HG03139 (cell line): ENCODE measurements around the gene GATC.
"Not testable (repeated sequence)": the region's sequence is repeated elsewhere in the genome, so short reads cannot be mapped to it uniquely, and the experiment has no call there.

Source experiments
- ATAC-seq: cut with Tn5 transposase; IDR thresholded peaks from one replicate; pipeline ENCODE4 v1.9.1; 2021; ENCODE audit not compliant: unreplicated experiment

The GATC gene

DNA sequence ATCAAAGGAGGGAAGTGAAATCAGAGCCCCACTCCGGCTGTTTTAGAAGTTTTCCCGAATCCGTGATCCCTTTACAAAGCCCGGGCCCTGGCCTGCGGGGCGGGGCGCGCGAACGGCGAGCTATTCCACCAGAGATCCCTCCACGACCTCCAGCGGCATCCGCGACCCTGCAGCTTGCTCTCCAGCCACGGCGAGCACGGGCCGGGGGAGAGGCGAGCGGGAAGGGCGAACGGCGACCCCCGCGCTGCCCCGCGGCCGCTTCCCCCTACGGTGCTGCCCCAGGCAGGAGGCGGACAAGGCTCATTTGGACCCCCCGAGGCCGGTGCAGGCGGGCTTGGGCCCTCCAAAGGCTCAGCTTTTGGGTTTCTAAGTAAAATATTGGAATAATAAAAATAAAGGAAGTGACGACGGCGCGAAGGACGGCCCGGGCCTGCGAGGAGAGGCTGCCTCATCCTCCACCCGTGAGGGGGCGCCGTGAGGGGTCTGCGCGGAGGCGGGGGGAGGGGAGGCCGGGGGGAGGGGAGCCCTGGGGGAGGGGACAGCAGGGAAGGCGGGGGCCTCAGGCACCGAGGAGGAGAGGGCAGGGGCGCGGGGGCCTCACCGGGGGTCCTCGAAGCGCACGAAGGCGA lies 22.7 kb downstream of the GATC start:
- peak; percentile 17 for ATAC-seq

- peak; percentile 80 for ATAC-seq
These were observed 23.4 kb downstream of the GATC start, which contains the start of gene SRSF9 for GRCh38 chr12:120469450-120470149. TSS of gene SRSF9 (minus strand) at chr12:120469748. CDS start at chr12:120469609, 139 bp downstream.

DNA sequence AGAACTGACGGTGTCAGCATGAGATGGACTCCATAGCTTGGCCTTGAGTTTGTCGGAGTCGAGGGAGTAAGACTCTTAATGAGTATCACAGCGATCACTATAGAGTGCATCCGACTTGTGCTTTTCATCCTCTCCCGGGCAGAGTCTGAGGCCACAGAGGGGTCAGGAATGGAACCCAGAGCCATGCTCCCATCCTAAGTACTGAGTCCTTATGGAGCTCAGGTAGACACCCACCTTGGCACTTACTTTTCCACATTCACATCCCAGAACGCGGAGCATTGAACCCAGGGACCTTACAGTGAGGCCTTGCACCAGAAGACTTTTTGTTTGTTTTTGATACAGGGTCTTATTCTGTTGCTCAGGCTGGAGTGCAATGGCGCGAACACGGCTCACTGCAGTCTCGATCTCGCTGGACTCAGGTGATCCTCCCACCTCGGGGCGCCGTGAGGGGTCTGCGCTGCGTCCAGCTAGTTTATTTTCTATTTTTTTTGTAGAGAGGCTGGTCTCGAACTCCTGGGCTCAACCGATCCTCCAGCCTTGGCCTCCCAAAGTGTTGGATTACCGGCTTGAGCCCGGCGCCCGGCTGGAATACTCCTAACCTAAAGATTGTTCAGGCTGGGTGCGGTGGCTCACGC lies 24.0 kb downstream of the GATC start:
- peak; percentile 23 for ATAC-seq

GRCh38 chr12:120472521-120472920 lies 26.3 kb downstream of the GATC start:
- ATAC-seq: no peak

- ATAC-seq: no peak
These were observed 27.8 kb downstream of the GATC start for GRCh38 chr12:120473807-120474615.

GRCh38 chr12:120474616-120474960 lies 28.3 kb downstream of the GATC start:
- no peak for ATAC-seq

GRCh38 chr12:120475643-120476042 lies 29.4 kb downstream of the GATC start:
- no peak for ATAC-seq

DNA sequence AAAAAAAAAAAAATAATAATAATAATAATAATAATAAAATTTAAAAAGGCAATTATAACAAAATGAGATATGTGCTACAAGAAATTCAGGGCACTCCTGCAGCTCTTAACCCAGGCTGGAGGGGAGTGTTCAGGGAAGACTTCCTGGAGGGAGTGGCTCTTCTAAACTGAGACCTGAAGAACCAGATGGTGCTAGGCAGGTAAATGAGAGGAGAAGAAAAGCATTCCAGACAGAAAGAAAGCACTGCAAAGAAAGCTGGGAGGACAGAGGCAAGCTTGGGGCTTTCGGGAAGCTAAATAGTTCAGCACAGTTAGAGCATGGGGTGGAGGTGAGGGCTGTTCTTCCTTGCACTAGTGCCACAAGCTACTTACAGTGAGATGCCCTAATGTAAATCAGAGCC lies 33.2 kb downstream of the GATC start:
- no peak for ATAC-seq

DNA sequence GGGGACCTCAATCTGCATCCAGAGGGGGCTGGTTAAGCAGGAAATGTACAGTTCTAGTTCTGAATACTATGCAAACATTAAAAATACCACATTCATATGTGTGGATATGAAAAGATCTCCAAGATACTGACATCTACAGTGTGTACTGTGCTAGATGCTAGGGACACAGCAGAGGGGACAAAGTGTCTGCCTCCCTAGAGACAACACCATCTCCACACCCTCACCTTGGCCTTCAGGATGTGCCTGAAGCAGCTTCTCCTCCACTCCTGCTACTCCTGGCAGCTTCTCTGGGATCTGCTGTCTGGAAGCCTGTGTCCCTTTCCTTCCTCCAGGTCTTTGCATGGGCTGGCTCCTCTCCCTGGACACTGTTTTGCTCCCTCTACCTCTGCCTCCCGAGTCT lies 34.0 kb downstream of the GATC start:
- no peak for ATAC-seq

DNA sequence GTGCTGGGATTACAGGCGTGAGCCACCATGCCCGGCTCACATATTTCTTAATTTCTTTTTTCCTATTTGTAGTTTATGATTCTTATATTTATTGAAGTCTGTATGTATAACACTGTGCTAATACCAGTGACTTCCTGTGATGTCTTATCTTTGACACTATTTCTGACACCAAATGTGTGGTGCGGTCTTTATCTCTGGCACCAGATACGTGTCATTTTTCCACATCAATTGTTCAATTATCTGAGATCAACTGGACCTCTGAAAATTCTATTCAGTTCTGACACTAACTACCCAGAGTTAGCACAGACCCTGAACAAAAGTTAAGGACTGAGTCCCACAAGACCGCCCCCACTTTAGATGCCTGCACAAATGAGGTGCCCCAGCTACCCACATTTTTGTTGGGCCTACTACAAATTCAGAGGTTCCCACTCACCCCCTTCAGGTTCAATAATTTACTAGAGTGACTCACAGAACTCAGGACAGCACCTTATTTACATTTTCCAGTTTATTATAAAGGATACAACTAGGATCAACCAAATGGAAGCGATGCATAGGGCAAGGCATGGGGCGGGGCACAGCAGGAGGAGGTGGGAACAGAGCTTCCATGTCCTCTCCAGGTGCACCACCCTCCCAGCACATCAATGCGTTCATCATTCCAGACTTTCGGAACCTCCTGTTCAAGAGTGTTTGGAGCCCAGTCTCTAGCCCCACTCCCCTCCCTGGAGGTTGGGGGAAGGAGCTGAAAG lies 35.0 kb downstream of the GATC start:
- ATAC-seq: no peak

DNA sequence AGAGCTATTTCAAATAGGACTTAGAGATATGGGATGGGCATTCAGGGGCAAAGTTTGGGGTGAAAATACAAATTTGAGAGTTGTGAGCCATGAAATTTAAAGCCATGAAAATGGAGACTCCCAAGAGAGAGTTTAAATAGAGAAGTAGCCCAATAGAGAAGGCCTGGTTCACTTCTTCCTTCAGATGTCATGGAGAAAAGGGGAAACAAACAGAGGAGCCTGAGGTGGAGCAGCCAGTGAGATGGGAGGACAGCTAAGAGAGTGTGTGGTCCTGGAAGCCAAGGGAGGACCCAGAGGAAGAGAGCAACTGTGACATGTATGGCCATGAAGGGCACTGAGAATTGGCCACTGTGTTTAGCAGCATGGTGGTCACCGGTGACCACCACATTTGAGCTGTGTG lies 37.4 kb downstream of the GATC start:
- no peak for ATAC-seq

GRCh38 chr12:120485961-120486881 lies 40.0 kb downstream of the GATC start:
- ATAC-seq: no peak

DNA sequence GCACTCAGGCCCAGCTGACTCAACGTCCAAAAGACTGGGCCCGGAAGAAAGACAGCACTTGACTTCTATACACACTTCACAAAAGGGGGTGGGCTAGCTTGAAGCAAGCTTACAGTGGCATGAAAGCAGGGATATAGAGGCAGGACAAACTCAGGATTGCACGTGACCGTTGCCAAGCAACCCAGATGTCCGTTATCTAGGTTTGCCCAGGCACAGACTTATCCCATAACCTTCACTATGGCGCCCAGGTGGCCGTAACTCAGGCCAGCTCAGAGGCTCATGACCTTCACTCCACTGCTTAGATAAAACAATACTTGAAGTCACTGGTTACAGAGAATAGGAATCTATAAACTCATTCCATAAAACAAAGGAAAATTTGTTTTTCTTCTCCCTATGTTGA lies 41.3 kb downstream of the GATC start:
- not testable (repeated sequence) for ATAC-seq

DNA sequence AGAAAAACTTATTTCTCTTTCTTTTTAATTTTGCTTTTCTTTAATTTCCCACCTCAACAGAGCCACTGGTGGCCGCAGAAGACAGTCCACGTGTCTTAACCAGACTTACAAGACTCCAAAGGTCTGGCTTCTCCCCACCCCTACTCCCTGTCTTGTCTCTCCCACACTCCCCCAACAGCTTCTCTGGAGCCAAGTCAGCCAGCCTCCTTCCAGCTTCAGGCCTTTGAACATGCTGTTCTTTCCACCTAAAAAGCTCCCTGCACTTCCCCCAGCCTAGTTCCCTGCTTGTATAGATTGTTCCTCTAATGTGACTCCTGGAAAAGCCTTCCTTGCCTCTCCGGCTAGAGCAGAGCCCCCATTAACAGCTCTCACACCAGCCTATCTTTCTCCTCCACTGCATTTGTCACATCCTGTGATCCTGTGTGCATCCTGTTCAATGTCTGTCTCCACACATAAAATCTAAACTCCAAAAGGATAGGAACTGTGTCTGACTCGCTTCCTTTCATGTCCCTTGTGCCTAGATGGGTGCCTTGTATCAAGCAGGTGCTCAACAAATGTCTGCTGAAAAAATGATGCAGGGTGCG lies 41.9 kb downstream of the GATC start:
- no peak for ATAC-seq

DNA sequence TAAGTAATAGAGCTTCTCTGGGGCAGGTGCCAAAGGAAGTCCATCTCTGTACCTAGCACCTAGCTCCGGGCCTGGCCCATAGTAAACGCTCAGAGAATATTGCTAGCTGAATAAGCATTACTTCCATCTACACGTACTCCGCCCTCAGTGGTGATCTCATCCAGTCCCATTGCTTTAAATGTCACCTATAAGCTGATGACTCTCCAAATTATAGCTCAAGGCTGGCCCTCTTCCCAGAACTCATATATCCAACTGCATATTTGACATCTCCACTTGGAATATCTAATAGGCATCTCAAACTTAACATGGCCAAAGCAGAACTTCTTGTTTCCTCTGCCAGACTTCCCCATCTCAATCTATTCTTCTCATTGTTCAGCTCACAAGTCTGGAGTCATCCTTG lies 42.8 kb downstream of the GATC start:
- no peak for ATAC-seq

DNA sequence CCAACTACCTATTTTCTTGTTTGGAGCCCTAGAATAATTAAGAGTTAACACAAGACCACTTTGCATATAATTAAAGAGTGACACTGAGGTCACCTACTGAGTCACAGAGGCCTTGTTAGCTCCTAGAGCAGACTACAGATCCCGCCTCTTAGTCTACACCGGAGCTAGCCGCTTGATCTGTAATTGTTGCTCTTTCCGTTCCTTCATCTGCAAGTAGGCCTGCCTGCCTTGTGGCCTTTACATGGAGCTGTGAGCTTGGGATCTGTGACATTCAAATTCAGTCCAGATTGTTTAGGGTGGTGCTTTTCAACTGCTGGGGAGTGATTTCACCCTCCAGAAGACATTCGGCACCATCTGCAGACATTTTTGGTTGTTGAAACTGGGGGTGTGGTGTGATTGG lies 44.1 kb downstream of the GATC start:
- ATAC-seq: no peak

- no peak for ATAC-seq
These were observed 44.7 kb downstream of the GATC start for GRCh38 chr12:120490833-120491512.

GRCh38 chr12:120495186-120495730 lies 49.0 kb downstream of the GATC start:
- no peak for ATAC-seq
